Kidney (tissue), 14 donors: ENCODE measurements around the gene RNF44. TPM values are rescaled to one million over a fixed set of nuclear protein-coding genes. Genes with fewer than 3 reads are reported as not detected.

ENCODE experiments used
- DNase-seq, 5 donors: peaks; one replicate each; pipeline ENCODE4 v3.0.0-alpha.2; 2013 to 2020
- FAIRE-seq: peaks from 2 replicates; lab custom pipeline; 2012; peaks lifted over from hg19 to GRCh38; lab: Jason Lieb, UNC
- H3K27ac ChIP-seq, 2 donors: one replicate each; pipeline ENCODE4 v1.7.0; 2013; ENCODE audit warnings: low read depth in 2 of 2, low read length in 2 of 2, inconsistent platforms in 1 of 2
- H3K27me3 ChIP-seq: one replicate; pipeline ENCODE4 v1.7.1; 2013; ENCODE audit warnings: low read length, inconsistent platforms; ENCODE audit not compliant: control insufficient read depth, insufficient read depth
- H3K36me3 ChIP-seq, 3 donors: one replicate each; pipeline versions ENCODE4 v1.7.0 to v1.7.1; 2013; ENCODE audit warnings: low read length in 3 of 3, control low read depth in 1 of 3, inconsistent platforms in 1 of 3; ENCODE audit not compliant: insufficient read depth in 3 of 3, control insufficient read depth in 2 of 3
- H3K4me1 ChIP-seq, 3 donors: one replicate each; pipeline versions ENCODE4 v1.7.0 to v1.7.1; 2013; ENCODE audit warnings: low read length in 3 of 3, inconsistent platforms in 1 of 3, low read depth in 1 of 3; ENCODE audit not compliant: control insufficient read depth in 2 of 3, insufficient read depth in 2 of 3
- H3K4me3 ChIP-seq, 3 donors: one replicate each; pipeline versions ENCODE4 v1.7.0 to v1.8.1; 2013; ENCODE audit warnings: low read length in 3 of 3, control low read depth in 1 of 3, inconsistent platforms in 1 of 3
- H3K9ac ChIP-seq, 3 donors: one replicate each; pipeline versions ENCODE4 v1.7.0 to v1.7.1; 2013; ENCODE audit warnings: low read length in 3 of 3, control low read depth in 1 of 3, inconsistent platforms in 1 of 3
- H3K9me3 ChIP-seq, 3 donors: one replicate each; pipeline versions ENCODE4 v1.7.0 to v1.7.1; 2013; ENCODE audit warnings: low read length in 3 of 3, control low read depth in 1 of 3, inconsistent platforms in 1 of 3; ENCODE audit not compliant: control insufficient read depth in 2 of 3, insufficient read depth in 1 of 3
- intact Hi-C: fragments of 100-400 bp; cut with DNase I; formaldehyde crosslinking; loops from one replicate; pipeline ENCODE4 v1.11.1; 2022
- polyA plus RNA-seq: library from polyadenylated mRNA; stranded (reverse); fragments of 350-450 nt; fragmentation: Illumina TruSeq; extraction: RNeasy Lipid Tissue Mini Kit (QIAGEN cat#74804); gene quantifications from one replicate; pipeline ENCODE4 v1.2.3, GENCODE V29; 2014; ENCODE audit warnings: low read depth, low replicate concordance; ENCODE audit not compliant: insufficient read depth
- total RNA-seq: library from RNA; stranded (reverse); fragmentation: NEBNext Ultra II Directional; extraction: Animal tissue kit (Norgen Biotek cat#: 25700); gene quantifications from one replicate; pipeline ENCODE4 v1.2.1, GENCODE V29; 2021
- TF ChIP-seq, protein P1 (sequence below): IDR thresholded peaks from 3 replicates; pipeline ENCODE4 v1.5.1; 2012; ENCODE audit warnings: mild to moderate bottlenecking, moderate library complexity, borderline replicate concordance; ENCODE audit not compliant: insufficient read depth; ENCODE audit errors: extremely low read depth
- donor health status: control.
- donor health status: control.
- donor health status: control.
- donor health status: control.
- donor health status: control.
- donor health status: DM: yes; HTN: yes; CAD: no.
- donor health status: Normal renal cell carcinoma (clear cell type).

RNF44 gene
- total and polyA plus RNA-seq, 2 donors from 2014 or later: 12.5 to 61.8 TPM

DNA sequence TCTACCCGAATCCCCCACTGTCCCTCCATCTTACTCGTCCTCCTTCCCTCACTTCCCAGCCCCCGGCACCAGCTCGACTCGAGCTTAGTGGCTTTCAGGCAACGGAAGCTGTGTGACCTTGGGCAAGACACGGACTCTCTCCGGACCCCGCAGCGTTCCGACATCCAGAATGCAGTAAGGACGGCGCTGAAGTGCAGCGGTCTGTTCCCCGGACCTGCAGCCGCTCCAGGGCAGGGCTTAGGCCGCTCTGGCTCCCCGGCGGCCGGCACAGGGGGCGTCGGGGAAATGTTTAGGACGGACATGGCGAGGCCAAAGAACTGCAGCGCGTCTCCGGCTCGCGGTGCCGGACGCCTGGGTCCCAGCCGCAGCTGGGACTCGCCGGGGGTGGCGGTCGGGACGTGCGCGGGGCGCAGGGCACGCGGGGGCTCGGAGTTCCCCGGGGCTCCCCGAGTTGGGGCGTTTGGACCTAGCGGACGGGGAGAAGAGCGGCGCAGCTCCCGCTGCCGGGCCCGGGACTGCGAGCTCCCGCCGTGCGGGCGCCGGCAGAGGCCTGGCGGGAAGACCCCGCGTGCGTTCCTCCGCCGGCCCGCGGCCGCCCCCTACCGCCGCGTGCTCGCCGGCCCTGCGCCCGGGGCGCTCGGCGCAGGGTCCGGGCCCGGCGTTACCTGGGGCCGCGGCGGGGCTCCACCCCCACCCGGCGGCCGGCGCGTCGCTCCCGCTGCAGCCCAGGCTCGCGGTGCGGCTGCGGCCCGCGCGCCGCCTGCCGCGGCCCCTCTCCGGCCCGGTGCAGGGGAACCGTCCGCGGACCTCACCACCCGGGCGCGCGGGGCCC, 5.6 kb upstream of the RNF44 start:
- no peak for FAIRE-seq
- intact Hi-C loops: no loop called here

DNA sequence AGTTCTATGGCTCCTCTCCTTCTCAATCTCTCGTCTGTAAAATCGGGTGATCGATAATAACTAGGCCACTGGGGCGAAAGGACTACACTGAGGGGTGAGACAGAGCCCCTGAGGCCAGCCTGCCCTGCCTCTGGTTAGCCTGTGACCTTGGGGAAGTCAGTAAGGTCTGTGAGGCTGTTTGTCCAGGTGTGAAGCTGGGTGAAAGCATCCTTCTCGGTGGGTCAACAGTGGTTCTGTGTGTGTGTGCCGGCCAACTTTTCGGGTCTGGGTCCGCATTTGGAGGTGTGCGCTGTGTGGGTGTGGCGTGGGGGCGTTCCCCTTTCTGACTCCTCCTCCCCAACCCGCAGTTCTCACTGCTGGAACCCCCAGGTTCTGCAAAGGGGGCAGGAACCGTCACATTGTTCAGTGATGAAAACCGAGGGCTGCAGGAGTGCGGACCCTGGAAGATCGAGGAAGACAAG, 5.0 kb upstream of the RNF44 start:
- Histone ChIP-seq H3K4me3 (peak overlapping the region; percentile 46 to 59 (median 48)), H3K9ac (peak overlapping the region in 2 of 3 donors; percentile 32 to 77), H3K27me3 (no peaks in the 10 kb centered on the region), H3K9me3 (no peaks in the 10 kb centered on the region), H3K4me1 (peaks cover 0 to 19% (median 9%) of the 10 kb centered on the region in 3 donors), H3K36me3 (no peaks in the 10 kb centered on the region), H3K27ac (peak overlapping the region; percentile 75 to 82)
- DNase-seq (peak in 2 of 5 donors; percentile 73 to 76), FAIRE-seq (no peak)
- TF ChIP-seq, protein P1, sequence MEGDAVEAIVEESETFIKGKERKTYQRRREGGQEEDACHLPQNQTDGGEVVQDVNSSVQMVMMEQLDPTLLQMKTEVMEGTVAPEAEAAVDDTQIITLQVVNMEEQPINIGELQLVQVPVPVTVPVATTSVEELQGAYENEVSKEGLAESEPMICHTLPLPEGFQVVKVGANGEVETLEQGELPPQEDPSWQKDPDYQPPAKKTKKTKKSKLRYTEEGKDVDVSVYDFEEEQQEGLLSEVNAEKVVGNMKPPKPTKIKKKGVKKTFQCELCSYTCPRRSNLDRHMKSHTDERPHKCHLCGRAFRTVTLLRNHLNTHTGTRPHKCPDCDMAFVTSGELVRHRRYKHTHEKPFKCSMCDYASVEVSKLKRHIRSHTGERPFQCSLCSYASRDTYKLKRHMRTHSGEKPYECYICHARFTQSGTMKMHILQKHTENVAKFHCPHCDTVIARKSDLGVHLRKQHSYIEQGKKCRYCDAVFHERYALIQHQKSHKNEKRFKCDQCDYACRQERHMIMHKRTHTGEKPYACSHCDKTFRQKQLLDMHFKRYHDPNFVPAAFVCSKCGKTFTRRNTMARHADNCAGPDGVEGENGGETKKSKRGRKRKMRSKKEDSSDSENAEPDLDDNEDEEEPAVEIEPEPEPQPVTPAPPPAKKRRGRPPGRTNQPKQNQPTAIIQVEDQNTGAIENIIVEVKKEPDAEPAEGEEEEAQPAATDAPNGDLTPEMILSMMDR: no peak
- intact Hi-C loops: no loop called here

More for the DNA sequence above, 5.6 kb upstream of the RNF44 start:
- peak in 4 of 5 donors; percentile 32 to 80 (median 66) for DNase-seq
- Histone ChIP-seq H3K27me3 (no peaks in the 10 kb centered on the region), H3K27ac (peak overlapping the region; percentile 82 to 92), H3K9ac (peak overlapping the region in 2 of 3 donors; percentile 29 to 77), H3K4me3 (peak overlapping the region; percentile 46 to 81 (median 48)), H3K4me1 (peaks cover 0 to 19% (median 9%) of the 10 kb centered on the region in 3 donors), H3K9me3 (no peaks in the 10 kb centered on the region), H3K36me3 (no peaks in the 10 kb centered on the region)
- TF ChIP-seq, protein P1: peak; percentile 23

DNA sequence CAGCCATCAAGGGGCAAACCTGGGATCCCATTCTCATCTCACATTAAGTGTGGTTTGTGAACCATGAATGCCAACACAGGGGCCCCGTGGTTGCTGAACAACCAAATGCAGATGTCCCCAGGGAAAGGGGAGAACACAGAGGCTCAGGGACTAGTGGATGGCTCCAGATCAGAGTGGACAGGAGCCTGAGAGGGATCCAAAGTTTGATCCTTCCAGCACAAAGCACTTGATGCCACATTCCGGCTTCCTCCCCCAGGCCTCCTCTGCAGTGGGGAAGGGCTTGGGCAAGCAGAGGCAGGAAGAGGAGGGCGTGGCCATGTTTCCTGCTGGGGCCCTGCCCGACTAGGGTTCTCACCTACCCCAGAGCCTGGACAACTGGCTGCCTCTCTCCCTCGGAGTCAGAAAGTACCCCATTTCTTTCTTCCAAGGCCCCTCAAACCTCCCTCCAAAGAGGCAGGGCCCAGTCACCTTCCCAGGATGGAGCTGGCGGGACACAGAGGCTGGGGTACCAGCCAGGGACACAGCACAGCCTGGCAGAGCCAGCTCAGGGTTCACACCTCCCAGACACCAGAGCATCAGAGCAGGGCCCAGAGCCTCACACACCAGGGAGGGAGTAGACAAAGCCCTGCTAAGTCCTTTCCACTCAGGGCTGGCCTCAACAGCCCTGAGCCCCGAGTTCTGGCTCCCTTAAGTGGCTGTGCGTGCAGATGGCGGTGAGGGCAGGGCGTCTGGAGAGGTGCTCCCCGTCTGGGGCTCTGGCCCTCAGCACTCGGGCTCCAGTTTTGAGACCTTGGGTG, 4.3 kb upstream of the RNF44 start:
- H3K36me3 ChIP-seq: no peaks in the 10 kb centered on the region
- peak overlapping the region; percentile 55 to 75 for H3K27ac ChIP-seq
- peak overlapping the region in 1 of 3 donors; percentile 77 for H3K9ac ChIP-seq
- FAIRE-seq: no peak
- no peak overlapping the region for H3K4me3 ChIP-seq
- intact Hi-C loops: no loop called here
- H3K9me3 ChIP-seq: no peaks in the 10 kb centered on the region
- peaks cover 0 to 19% (median 9%) of the 10 kb centered on the region in 3 donors for H3K4me1 ChIP-seq
- DNase-seq: peak; percentile 67 to 89 (median 84)
- TF ChIP-seq, protein P1: no peak
- no peaks in the 10 kb centered on the region for H3K27me3 ChIP-seq
